Fibroblast of skin of left quadriceps (primary cell): Measurements from ENCODE around the gene CPTP.

ENCODE experiments used
- DNase-seq, 2 experiments: peaks; one replicate each; pipeline ENCODE4 v3.0.0-alpha.2; 2013; ENCODE audit warnings: low read depth in 2 of 2

The CPTP gene

DNA sequence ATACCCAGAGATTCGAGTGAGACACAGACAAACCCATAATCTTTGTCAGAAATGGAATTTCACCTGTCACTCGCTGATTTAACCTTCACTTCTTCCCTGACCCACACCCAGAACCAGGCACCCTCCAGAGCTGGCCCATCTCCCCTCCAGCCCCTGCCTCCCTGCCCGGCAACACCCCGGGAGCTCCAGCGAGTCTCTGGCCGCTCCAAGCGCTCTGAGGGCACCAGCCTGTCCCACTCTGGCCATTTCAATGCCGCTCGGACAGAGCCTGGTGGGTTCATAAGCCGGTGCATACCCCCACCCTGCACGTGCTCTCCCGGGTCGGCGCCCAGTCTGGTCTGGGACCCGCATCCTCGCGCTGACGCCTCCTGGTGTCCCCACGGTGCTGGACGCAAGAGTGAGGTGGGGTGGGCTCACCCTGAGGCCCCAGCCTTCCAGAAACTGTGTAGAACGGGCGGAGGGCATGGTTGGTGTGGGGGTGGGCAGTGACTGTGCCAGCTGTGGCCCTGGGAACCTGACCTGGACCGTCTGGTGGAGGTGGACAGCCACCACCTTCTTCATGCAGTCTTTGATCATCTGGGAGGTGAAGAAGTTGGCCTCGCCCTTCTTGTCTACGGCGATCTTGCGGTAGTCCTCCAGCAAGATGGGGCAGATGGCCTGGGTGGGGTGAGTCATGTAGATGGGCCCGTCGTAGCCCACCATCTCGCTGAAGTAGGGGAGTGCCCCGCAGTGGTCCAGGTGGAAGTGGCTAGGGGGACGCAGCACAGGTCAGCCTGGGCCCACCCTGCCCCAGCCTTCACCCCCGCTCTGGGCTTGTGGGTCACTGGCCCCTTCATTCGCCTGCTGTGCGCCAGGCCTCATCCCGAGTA, 5.6 kb upstream of the CPTP start:
- DNase-seq = no peak

- no peak for DNase-seq
Observed at GRCh38 chr1:1319646-1319941, 5.0 kb upstream of the CPTP start.

- DNase-seq = no peak
Observed at GRCh38 chr1:1320666-1321448, 3.7 kb upstream of the CPTP start.

GRCh38 chr1:1321477-1321876, 3.1 kb upstream of the CPTP start:
- DNase-seq = no peak

GRCh38 chr1:1322418-1322817, 2.2 kb upstream of the CPTP start:
- no peak for DNase-seq

DNA sequence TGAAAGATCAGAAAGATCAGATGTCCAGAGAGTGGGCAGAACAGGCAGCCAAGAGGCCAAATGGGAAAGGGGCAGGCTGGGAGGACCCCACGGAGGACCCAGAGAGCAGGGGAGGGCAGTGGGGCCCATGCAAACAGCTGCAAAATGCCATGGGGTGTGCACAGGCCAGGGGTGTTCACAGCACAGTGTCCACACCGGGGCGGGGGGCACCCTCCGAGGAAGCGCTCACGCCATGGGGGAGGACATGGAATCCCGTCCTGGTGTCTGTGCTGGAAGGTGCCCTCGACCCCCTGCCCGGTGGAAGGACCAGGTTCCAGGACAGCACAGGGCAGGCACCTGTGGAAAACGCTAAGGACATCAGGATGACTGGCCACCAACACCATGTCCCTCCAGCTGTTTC, 1.6 kb upstream of the CPTP start:
- no peak for DNase-seq

- no peak for DNase-seq
Observed at GRCh38 chr1:1324084-1324523, 498 bp upstream of the CPTP start.

DNA sequence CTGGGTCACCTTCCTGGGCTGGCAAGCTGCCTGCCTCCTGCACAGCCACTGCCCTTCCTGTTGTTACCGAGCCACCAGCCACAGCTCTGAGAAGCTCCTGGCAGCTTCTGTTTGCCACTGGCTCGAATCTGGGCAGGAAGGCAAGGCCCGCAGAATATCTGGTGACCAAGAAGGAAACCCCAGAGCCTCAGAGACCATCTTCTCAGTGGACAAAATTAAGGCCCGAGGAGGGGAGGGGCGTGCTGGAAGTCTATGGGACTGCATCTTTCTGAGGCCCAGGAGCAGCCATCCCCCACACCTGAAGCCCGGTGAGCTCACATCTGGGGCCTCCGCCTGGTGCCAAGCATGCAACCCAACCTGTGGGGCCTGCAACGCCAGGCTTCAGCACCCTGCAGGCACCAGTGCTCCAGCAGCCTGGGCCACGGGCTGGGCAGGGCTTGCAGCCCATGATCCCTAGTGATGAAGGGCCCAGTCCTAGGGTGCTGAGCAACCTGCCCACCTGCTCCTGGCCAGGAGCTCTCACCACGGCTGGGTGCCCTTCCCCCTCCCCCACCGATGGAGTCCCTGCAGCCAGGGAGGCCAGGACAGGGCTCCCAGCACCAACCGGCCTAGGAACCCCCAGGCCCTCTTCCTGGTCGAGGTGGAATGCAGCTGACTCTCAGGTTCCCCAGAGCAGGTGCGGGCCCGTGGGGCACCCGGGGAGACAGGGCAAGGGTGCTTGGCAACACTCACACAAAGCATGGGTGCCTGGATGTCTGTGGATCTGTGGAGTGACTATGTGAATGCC, 879 bp downstream of the CPTP start:
- no peak for DNase-seq

DNA sequence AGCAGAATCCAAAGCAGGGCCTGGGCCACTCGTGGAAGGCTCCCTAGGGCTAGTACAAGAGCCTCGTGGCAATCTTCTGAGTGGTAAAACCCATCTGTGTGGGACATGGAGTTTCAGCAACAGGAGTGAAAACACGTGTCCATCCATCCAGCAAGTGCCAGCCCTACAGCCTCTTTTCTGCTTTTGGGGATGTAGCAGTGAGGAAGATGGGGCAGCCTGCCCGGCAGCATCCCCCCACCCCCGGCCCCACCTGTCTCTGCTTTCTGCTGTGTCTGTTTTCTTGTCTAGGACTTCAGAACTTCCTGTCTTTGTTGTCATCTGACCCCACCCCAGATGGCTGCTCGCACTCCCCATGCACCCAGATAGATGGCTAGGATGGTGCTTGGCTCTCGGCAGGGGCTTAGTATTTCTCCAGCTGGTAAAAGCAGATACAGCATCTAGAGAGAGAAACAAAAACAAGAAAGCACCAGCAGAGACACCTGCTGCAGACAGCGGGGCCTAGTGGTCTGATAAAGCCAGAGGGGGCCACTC, 1.5 kb downstream of the CPTP start:
- no peak for DNase-seq

DNA sequence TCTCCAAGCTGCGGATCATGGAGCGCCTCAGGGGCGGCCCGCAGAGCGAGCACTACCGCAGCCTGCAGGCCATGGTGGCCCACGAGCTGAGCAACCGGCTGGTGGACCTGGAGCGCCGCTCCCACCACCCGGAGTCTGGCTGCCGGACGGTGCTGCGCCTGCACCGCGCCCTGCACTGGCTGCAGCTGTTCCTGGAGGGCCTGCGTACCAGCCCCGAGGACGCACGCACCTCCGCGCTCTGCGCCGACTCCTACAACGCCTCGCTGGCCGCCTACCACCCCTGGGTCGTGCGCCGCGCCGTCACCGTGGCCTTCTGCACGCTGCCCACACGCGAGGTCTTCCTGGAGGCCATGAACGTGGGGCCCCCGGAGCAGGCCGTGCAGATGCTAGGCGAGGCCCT, 2.7 kb downstream of the CPTP start:
- no peak for DNase-seq

GRCh38 chr1:1328254-1328653, 3.7 kb downstream of the CPTP start:
- DNase-seq = no peak

GRCh38 chr1:1329304-1330210, 5.0 kb downstream of the CPTP start:
- no peak for DNase-seq

- DNase-seq = no peak
Observed at GRCh38 chr1:1330366-1331067, 5.9 kb downstream of the CPTP start.

GRCh38 chr1:1331068-1331965, 6.7 kb downstream of the CPTP start, which contains the start of gene TAS1R3:
Gene TAS1R3 (plus strand): TSS chr1:1331280. CDS start chr1:1331346, 66 bp downstream.
- DNase-seq = no peak

GRCh38 chr1:1332031-1332755, 7.6 kb downstream of the CPTP start:
- no peak for DNase-seq

- DNase-seq = no peak
Observed at GRCh38 chr1:1332774-1333480, 8.3 kb downstream of the CPTP start.

- no peak for DNase-seq
Observed at GRCh38 chr1:1333551-1334241, 9.1 kb downstream of the CPTP start.
